Stimulated activated CD8-positive, alpha-beta memory T cell treated with anti-CD3 and anti-CD28 coated beads, Interleukin-2, amount 100 ng/mL, for 1 hour (primary cell): Measurements from ENCODE around the gene NR4A2.
A peak's percentile ranks its signal among the peaks of the same experiment; 100 is the strongest.

ENCODE experiments used
- DNase-seq, 2 donors: peaks; one replicate each; pipeline ENCODE4 v3.0.0-alpha.2; 2020; ENCODE audit warnings: low read depth in 2 of 2

Gene NR4A2

GRCh38 chr2:156340377-156340776, 7.9 kb upstream of the NR4A2 start:
- no peak for DNase-seq

- no peak for DNase-seq
These were observed 7.3 kb upstream of the NR4A2 start for GRCh38 chr2:156339865-156340264.

DNA sequence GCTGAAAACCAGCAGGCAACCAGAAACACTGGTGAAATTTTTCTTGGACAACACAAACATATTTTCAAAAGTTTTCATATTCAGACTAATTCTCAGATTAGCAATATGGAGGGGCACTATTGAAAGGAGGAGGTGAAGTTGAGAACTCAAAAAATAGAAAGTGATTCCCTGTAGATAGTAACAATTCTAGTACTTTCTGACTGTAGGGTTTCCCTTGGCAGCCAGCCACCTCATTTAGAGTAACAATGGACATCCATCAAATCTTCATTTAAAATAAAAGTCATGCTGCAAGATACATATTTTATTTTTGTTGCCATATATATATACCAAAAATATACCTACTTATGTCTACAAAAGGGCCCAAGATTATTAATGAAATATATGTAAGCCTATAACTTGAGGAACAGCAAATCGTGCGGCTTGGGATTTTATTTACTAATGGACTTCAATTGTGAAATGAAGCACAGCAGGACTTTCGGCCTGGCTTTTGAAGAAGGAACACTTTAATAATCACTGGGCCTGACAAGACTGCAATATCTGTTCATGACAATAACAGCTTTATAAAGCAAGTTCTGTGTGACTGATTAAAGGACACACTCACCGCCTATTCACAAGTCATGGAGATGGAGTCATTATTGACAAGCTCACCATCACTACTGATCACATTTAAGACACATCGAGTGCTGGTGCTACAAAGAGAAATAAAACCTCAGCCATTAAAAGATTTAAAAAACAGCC, 6.8 kb upstream of the NR4A2 start:
- DNase-seq = no peak

DNA sequence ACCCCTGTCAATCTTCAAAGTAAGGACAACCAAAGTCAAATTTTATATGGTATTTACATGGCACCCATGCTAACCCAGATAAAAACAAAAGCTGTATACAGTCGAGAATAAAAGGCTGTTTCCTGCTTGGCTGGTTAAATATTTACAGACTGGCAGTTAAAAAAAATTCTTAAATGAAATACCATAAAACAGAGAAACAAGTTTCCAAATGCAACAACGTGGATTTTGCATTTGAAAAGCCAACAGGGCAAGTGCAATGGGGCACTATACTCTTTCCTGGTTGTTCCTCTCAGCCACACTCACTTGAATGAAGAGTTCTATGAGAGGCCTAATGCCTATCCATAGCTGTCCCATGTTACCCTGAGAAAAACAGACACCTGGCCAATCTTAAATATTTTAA, 6.1 kb upstream of the NR4A2 start:
- no peak for DNase-seq

DNA sequence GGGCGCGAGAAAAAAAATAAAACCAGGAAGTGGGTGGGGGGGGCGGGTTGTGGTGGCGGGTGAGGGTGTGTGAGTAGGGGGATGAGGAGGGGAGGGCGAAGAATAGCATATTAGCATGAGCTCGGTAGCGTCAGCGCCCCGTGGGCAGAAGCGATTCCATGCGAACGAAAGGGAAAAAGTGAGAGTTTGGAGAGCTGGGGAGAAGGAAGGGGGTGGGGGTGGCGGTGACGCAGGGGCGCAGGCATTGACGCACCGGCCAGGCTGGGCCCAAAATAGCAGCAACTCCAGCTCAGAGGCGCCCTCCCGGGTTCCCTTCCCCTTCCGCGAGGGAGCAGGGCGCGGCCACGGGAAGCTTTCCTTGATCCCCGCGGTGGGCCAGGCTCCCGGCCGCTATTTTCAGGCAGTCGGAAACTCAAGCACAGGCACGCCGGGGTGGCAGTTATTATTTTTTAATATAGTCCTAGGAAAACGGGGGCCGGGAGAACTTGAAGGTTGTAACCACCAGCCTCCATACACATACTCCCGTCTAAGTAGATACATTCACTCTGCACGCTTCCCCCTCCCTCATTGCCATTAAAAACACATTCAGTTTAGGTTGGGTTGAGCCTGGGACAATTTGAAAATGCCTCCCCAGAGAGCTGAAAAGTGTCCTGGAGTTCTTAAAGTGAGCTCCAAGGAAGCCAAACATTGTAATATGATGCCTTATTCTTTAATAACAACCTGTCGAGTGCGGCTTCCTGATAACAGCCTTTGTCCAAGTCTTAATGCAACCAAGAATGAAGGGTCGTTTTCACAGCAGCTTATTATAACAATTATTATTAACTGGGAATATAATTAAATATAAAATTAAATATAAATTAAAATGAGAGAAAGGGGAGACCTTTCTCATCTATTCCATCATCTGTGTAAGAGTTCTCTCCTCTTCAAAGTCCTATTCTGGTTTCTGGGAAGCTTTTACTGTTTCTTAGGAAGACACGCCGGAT, 2.3 kb upstream of the NR4A2 start:
- DNase-seq = peak; percentile 77 to 78

- peak; percentile 59 to 64 for DNase-seq
These were observed 1.5 kb upstream of the NR4A2 start for GRCh38 chr2:156333951-156334495.

DNA sequence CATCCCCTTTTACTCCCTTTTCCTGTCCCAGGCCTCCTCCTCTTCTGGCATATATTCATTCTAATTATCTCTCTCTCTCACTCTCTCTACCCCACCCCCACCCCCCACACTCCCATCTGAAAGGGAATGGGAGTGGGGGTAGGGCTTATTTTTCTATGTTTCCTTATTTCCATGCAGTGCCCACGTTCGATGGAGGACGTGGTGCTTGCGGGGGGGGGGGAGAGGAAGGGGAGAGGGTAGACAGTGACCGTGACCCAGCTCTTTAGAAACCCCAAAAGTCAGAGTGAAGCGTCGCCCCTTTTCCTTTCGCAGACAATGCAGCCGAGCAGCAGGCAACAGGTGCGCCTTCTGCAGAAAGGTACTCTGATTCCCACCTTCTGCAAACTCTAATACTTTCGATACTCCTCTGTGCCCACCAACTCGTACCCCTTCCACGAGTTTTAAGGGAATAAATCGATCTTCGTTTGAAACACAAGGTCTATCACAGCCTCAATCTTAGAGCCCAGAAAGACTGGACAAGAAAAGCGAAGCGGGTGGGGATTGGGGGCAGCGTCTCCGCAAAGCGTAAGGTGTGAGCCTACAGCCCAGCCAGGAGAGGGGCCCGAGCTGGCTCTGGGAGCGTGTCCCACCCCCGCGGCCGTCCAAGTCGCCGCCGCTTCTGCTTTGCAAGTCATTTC, 891 bp upstream of the NR4A2 start:
- no peak for DNase-seq

DNA sequence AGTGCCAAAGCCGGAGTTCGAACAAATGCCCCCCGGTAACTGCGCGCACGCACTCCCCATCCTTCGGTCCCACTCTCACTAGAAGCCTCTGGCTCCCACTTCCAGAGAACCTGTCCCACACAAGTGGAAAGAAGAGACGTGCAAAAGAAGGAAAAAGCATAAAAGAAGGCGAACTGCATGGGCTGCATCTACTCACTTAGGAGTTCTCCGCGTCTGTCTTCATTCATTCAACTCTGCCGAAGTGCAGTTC, 312 bp downstream of the NR4A2 start:
- DNase-seq = no peak

- no peak for DNase-seq
These were observed 793 bp downstream of the NR4A2 start for GRCh38 chr2:156331572-156332283.

- DNase-seq = no peak
These were observed 2.4 kb downstream of the NR4A2 start for GRCh38 chr2:156329927-156330726.

DNA sequence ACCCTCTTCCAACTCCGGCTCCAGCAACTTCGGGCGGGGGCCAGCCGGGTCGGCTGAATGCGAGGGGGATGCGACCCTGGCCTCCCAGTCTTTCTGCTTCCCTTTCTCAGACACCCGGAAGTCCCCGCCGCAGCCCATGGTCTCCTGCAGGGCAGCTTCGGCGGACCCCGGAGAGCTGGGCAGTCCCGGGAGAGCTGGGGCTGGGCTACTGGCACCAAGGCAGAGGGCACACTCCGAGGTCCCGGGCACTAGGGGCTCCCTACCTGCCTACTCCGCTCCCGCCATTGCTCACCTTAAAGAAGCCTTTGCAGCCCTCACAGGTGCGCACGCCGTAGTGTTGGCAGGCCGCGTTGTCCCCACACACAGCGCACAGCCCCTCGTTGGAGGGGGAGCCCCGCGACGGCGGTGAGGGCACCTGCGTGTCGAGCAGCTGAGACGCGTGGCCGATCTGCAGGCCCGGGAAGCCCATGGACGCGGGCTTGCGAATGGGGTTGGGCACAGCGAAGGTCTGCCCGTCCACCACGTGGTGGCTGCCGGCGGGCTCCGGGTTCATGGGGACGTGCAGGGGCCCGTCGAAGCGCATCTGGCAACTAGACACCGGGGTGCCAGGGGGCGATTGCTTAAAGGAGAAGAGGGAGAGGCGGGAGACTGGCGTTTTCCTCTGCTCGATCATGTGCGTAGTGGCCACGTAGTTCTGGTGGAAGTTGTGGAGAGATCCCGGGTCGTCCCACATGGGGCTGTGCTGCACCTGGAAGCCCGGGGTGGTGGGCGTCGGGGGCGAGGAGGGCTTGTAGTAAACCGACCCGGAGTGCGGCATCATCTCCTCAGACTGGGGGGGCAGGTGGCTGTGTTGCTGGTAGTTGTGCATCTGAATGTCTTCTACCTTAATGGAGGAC, 3.2 kb downstream of the NR4A2 start:
- no peak for DNase-seq

GRCh38 chr2:156327835-156328695, 4.5 kb downstream of the NR4A2 start:
- no peak for DNase-seq

DNA sequence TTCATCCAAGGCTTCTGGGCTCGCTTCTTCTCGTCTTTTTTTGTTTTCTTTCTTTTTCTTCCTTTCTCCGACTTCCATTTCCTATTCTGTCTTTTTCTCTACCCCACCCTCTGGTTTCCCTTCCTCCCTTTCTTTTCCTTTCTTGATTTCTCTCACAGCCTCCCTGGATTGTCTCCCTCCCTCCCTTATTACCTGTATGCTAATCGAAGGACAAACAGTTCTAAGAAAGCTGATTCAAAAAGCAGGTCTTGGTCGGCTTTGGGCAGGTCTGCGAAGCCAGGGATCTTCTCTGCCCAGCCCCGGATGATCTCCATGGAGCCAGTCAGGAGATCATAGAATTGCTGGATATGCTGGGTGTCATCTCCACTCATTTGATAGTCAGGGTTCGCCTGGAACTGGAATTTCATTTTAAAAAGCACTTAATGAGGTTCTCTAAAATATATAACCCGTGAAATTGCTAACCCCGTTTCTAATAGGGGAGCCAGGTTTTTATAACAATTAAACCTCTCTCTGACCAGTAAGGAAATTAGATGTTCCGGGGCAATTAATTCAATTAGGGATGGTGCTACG, 5.9 kb downstream of the NR4A2 start:
- DNase-seq = no peak

DNA sequence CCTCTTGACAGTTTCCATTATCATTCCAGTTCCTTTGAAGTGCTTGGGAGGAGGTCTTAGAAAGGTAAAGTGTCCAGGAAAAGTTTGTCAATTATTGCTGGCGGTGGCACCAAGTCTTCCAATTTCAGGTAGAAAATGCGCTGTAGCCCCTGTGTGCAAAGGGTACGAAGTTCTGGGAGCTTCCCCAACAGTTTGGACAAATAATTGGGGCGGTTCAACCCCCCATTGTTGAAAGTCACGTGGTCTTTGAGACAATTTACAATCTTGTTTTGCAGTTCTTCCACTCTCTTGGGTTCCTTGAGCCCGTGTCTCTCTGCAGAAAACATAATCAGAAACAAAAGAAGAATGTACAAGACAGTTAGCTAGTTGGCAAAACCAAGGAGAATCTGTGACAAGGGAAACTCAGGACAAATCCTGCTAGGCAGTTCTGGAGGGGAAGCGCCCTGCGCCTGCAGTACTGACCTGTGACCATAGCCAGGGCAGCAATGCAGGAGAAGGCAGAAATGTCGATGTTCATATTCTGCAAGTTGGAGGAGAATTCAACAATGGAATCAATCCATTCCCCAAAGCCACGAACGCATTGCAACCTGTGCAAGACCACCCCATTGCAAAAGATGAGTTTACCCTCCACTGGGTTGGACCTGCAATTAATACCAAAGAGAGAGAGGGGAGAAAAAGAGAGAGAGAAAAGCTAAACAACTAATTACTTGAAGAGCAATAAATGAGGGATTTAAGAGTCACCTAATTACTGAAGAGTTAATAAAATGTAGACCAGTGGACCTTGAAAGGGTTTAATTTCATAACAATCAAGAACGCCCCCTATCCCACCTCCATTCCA, 6.6 kb downstream of the NR4A2 start:
- DNase-seq = no peak

GRCh38 chr2:156323754-156324153, 8.8 kb downstream of the NR4A2 start:
- no peak for DNase-seq

GRCh38 chr2:156322686-156323231, 9.8 kb downstream of the NR4A2 start:
- DNase-seq = no peak

DNA sequence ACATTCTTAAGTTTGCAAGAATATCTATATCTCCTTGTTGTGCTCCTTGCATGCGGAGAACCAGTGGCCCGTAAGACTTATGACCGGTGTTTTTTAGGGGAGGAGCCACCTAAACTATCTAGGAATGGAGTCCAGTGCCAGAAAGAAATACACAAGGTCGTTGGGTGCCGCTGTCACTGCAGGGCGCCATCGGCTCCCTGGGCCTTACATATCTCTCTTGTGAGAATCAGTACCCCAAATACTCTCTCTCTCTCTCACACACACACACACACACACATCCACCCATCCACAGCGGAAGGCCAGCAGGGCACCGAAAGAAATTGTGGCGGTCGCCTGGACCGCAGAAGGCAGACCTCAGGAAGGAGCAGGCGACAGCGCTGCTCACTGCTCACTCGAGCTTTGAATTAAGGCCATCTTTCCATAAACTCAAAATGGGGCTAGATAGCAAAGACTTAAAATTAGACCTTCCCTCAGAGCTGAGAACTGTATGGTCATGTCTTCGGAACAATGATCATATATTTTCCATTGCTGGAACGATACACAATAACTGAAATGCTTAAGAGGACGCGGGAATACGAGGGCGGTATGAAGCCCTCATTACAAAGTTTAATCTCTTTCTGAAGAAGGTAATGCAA, 10.4 kb downstream of the NR4A2 start:
- no peak for DNase-seq
